Nephron (organoid): Measurements from ENCODE around the gene SPACA9.

Source experiments
- H3K27ac Mint-ChIP-seq, 3 experiments: 2 replicates each; pipeline ENCODE4 v1.8.0; 2020; ENCODE audit warnings: mixed read lengths in 3 of 3, mild to moderate bottlenecking in 2 of 3, moderate library complexity in 1 of 3
- H3K27me3 Mint-ChIP-seq: 2 replicates; pipeline ENCODE4 v1.8.0; 2021; ENCODE audit warnings: low read depth, mild to moderate bottlenecking, moderate library complexity, mixed read lengths
- H3K36me3 Mint-ChIP-seq: 2 replicates; pipeline ENCODE4 v1.8.0; 2020; ENCODE audit warnings: low read depth, mixed read lengths
- H3K4me1 Mint-ChIP-seq: 2 replicates; pipeline ENCODE4 v1.8.0; 2020; ENCODE audit warnings: mixed read lengths
- H3K4me3 Mint-ChIP-seq, 3 experiments: 2 replicates each; pipeline ENCODE4 v1.8.0; 2020; ENCODE audit warnings: mild to moderate bottlenecking in 3 of 3, mixed read lengths in 3 of 3, moderate library complexity in 2 of 3
- H3K9me3 Mint-ChIP-seq: 2 replicates; pipeline ENCODE4 v1.8.0; 2020; ENCODE audit warnings: mixed read lengths
- CTCF ChIP-seq, 3 experiments: fragments of 200-600 bp; sonication (generic); IDR thresholded peaks; one replicate each; pipeline ENCODE4 v1.5.0; 2021; ENCODE audit warnings: antibody characterized with exemption in 3 of 3; ENCODE audit not compliant: unreplicated experiment in 3 of 3

Gene SPACA9

GRCh38 chr9:132877824-132878694 is 639 bp upstream of the SPACA9 start, which contains the start of gene AK8:
Gene AK8, minus strand, starts transcription at chr9:132878284. Its CDS starts 29 bp downstream, at chr9:132878255.
- Mint-ChIP-seq H3K27ac (peak within 1 kb of the TSS; percentile 59 to 94 (median 86)), H3K4me1 (no peaks in the 10 kb centered on the region), H3K36me3 (no peaks in the 10 kb centered on the region), H3K27me3 (no peaks in the 10 kb centered on the region), H3K9me3 (no peaks in the 10 kb centered on the region), H3K4me3 (peak within 1 kb of the TSS; percentile 83 to 94 (median 88))
- no peak for TF ChIP-seq CTCF (IDR thresholded peaks at IDR 0.05; ENCODE audit: unreplicated experiment in 3 of 3)

GRCh38 chr9:132879457-132880323 is 992 bp downstream of the SPACA9 start:
- Mint-ChIP-seq H3K9me3 (no peaks in the 10 kb centered on the region), H3K27me3 (no peaks in the 10 kb centered on the region), H3K27ac (peak overlapping the region; percentile 59 to 94 (median 86)), H3K4me3 (peak overlapping the region; percentile 83 to 94 (median 88)), H3K4me1 (no peaks in the 10 kb centered on the region), H3K36me3 (no peaks in the 10 kb centered on the region)
- TF ChIP-seq CTCF (IDR thresholded peaks at IDR 0.05; ENCODE audit: unreplicated experiment in 3 of 3) = no peak

GRCh38 chr9:132880324-132880661 is 1.6 kb downstream of the SPACA9 start:
- no peaks in the 10 kb centered on the region for H3K36me3 Mint-ChIP-seq
- H3K27ac Mint-ChIP-seq = peak overlapping the region; percentile 17 to 27 (median 23)
- H3K9me3 Mint-ChIP-seq = no peaks in the 10 kb centered on the region
- no peak for TF ChIP-seq CTCF (IDR thresholded peaks at IDR 0.05; ENCODE audit: unreplicated experiment in 3 of 3)
- peak overlapping the region; percentile 83 to 94 (median 88) for H3K4me3 Mint-ChIP-seq
- H3K4me1 Mint-ChIP-seq = no peaks in the 10 kb centered on the region
- H3K27me3 Mint-ChIP-seq = no peaks in the 10 kb centered on the region

GRCh38 chr9:132881826-132882225 is 3.1 kb downstream of the SPACA9 start:
- H3K4me1 Mint-ChIP-seq = no peaks in the 10 kb centered on the region
- no peaks in the 10 kb centered on the region for H3K36me3 Mint-ChIP-seq
- no peak for TF ChIP-seq CTCF (IDR thresholded peaks at IDR 0.05; ENCODE audit: unreplicated experiment in 3 of 3)
- peak overlapping the region in 1 of 3 experiments; percentile 36 for H3K4me3 Mint-ChIP-seq
- H3K27me3 Mint-ChIP-seq = no peaks in the 10 kb centered on the region
- H3K9me3 Mint-ChIP-seq = no peaks in the 10 kb centered on the region
- H3K27ac Mint-ChIP-seq = no peak overlapping the region

GRCh38 chr9:132882616-132883015 is 3.9 kb downstream of the SPACA9 start:
- Mint-ChIP-seq H3K36me3 (no peaks in the 10 kb centered on the region), H3K4me1 (no peaks in the 10 kb centered on the region), H3K9me3 (no peaks in the 10 kb centered on the region), H3K27me3 (no peaks in the 10 kb centered on the region), H3K4me3 (peak overlapping the region in 1 of 3 experiments; percentile 5), H3K27ac (no peak overlapping the region)
- TF ChIP-seq CTCF (IDR thresholded peaks at IDR 0.05; ENCODE audit: unreplicated experiment in 3 of 3) = no peak
